Measurements from ENCODE around the gene ANAPC15.
"Not testable (repeated sequence)": the region's sequence is repeated elsewhere in the genome, so short reads cannot be mapped to it uniquely, and the experiment has no call there.

Gene ANAPC15

DNA sequence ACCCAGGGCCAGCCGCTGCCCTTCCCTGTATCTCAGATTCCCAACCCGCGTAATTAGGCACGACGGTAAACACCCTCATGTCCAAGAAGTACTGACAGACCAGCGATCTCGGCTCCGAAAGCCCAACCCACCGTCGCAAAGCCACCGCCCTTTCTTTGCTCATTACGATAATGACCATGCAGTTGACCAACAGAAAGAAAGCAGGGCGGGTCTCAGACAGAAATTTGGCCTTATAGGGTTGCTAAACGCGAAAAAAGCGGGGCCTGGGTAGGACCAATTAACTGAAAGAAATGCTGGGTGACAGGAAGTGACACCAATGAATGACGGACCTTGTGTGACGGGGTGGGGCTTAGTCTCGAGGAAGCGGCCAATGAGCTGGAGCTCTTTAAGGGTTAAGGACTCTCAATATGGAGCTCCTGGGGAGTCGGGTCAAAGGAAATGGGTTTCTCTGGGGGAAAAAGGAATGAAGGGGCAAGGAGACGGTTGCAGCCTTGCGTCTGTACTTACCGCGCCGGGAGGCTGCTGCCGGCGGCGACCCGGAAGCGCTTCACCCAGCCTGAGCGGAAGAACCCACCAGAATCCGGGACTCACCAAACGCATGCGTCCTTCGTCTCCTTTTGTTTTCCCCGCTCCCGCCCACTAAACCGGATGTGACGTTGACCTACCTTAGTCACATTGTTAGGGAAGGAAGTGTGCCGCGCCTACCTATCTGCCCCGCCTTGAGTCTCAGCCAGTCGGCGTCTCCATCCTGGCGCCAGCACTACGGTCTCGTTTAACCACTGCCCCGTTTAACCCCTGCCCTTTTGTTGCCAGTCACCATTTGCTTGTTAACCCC is at the start of gene ANAPC15:
Gene ANAPC15, minus strand, starts transcription at position 553 of the 835 bp plus-strand sequence. CDS start 1,419 bp downstream, outside the sequence.
- peak; percentile 100 for DNase-seq

DNA sequence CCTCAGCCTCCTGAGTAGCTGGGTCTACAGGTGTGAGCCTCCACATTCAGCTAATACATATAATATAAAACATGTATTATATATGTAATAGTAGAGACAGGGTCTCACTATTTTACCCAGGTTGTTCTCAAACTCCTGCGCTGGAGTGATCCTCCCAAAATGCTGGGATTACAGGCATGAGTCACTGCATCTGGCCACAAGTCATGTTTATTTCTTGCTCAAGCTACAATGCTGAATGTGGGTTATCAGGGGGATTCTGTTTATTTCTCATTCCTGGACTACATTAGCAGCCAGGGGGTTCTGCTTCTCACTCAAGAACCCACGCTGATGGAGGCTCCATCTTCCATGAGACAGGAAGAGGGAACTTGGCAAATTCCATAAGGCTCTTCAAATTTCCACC is 47.8 kb upstream of the ANAPC15 start:
- no peak for DNase-seq

DNA sequence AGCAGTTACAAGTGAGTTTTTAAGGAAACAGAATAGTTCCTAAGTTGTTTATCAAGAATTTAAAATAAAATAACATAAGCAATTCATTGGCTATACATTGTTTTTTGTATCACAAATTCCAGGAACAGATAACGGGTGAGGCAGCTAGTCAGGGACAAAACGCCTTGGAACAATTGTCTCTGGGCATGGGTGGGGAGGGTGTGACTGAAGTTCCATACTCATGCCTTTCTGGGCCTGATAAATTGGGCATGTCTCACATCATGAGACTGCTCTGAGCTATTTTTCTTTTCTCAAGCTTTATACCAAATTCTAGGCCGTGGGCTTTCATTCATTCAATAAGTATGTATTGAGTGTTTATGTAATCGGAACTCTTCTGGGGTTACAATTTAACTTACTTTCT is 44.6 kb upstream of the ANAPC15 start:
- DNase-seq, result no peak

DNA sequence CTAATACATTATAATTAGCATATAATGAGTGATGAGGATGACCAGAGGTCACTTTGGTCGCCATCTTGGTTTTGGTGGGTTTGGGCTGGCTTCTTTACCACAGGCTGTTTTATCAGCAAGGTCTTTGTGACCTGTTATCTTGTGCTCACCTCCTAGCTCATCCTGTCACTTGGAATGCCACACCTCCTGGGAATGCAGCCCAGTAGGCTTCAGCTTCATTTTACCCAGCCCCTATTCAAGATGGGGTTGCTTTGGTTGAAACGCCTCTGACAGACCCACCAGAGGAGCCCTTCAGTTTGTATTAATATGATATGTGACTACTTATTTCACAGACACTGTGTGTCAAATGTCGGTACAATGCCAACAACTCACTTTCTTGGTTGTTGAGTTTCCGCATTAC is 43.3 kb upstream of the ANAPC15 start:
- DNase-seq, result no peak

DNA sequence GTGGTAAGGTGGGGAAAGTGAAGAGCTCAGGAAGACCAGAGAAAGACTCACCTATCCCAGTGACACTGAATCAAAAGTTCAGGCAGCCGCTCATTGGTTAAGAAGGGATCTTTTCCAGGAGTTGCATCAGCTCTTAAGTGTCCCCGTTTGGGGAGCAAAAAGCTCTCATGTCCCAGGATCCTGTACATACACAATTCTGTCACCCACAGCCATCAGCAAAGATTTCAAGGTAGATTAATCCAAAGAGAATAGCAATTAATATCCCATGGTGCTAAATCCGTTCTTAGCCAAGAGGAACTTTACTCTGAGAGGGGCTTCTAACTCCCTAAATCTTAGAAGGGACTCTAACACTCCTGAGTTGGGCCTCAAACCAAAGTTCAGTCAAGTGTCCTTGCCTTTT is 42.3 kb upstream of the ANAPC15 start:
- no peak for DNase-seq

DNA sequence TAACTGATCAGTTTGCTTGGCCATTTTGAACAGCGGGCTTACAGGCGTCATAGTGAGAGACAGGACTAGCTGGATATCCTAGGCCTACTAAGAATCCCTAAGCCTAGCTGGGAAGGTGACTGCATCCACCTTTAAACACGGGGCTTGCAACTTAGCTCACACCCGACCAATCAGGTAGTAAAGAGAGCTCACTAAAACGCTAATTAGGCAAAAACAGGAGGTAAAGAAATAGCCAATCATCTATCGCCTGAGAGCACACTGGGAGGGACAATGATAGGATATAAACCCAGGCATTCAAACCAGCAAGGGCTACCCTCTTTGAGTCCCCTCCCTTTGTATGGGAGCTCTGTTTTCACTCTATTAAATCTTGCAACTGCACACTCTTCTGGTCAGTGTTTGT is 41.4 kb upstream of the ANAPC15 start:
- DNase-seq, result not testable (repeated sequence)

DNA sequence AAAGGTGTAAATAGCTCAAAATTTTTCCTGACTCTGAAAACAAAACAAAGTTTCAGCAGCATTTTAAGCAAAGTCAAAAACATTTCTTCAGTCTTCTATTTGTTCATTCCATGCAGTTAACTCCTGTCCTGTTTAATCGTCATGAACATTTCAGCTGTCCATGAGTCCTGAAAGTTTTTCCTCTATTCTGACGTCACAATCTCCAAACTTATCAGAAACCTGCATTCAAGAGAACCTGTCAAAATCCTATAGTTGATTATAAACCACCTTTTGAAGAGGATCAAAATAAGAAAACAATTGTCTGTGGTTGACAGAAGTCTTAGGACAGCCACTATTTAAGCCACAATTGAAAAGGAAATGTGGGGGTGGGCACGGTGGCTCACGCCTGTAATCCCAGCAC is 38.4 kb upstream of the ANAPC15 start:
- no peak for DNase-seq

DNA sequence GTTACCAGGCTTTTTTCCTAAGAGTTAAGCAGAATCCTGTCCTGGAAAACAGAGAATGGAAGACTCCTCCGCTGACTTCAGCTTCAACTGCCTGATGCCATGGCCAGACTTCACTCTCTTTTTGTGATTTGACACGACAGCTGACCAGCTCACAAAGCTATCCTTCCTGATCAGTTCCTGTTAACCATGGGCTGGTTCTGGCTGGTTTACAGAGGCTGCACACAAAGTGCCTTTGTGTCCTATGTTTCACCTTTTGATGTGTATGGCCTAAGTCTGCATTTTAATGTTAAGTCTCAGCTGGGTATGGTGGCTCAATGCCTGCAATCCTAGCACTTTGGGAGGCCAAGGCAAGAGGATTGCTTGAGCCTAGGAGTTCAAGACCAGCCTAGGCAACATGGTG is 34.1 kb upstream of the ANAPC15 start:
- no peak for DNase-seq

DNA sequence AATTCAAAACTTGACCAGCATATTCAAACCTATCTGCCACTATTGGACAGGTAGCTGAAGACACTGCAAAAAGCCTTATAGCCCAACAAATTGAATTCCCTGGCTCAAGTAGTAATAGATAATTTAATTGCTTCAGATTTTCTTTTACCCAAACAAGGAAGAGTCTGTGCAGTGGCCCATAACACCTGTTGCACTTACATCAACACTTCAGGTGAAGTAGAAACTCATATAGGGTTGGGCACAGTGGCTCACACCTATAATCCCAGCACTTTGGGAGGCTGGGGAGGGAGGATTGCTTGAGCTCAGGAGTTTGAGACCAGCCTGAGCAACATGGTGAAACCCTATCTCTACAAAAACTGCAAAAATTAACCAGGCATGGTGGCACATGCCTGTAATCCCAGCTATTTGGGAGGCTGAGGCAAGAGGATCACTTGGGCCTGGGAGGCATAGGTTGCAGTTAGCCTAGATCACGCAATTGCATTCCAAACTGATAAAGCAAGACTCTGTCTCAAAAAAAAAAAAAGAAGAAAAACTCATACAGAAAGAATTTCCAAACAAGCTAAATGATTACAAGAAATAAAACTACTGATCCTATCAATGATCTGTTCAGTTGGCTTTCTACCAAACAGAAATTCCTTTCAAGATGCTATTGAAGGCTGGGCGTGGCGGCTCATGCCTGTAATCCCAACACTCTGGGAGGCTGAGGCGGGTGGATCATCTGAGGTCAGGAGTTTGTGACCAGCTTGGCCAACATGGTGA is 32.5 kb upstream of the ANAPC15 start:
- DNase-seq, result peak; percentile 82

DNA sequence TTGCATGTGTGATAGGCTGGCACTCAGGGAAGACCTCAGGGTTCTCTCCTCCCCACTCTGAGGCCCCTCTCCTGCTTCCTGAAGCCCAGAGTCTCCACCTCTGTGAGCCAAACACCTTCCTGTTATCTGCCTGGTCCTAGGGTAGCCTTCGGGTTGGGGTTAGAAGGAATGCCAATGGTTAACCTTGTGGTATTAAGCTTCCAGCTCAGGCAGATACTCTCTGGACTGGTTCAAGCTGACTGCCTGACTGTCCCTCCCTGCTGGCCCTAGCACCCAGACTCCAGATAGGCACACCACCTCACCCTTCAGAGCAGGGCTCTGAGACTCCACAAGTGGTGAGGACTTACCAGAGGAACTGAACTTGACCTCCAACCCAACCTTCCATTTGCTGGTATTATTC is 30.0 kb upstream of the ANAPC15 start:
- DNase-seq, result not testable (repeated sequence)

DNA sequence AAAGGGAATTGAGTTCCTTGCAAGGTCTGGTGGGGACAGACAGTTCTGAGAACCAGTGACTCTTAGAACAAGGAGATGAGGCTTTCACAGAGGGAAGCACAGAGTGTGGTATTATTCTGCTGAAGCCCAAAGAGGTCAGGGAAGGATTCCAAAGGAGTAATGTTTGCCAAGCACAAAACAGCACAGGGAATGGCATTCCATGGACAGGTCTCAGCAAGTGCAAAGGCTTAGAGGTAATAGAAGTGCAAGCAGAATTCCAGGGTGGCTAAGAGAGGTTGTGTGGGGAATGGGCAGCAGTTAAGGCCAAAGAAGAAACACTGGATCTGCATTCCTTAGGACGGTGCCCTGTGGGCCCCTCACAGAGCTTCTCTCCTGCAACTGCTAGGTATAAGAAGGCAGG is 29.6 kb upstream of the ANAPC15 start:
- DNase-seq, result peak; percentile 42

DNA sequence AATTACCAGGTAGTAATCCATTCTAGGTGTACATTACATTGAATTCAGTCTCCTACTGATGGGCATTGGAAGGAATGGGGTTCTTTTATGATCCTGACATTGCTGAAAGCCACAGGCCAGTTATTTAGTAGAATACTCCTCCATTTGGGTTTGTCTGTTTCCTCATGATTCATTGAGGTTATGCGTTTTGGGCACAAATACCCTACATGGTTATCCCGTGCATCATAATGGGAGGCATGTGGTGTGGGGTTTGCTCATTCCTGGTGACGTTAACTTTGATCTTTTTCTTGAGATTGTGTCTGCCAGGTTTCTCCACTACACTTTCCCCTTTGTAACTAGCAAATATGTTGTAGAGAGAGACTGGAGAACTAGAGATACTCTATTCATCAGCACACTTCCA is 28.6 kb upstream of the ANAPC15 start:
- DNase-seq, result peak; percentile 92

DNA sequence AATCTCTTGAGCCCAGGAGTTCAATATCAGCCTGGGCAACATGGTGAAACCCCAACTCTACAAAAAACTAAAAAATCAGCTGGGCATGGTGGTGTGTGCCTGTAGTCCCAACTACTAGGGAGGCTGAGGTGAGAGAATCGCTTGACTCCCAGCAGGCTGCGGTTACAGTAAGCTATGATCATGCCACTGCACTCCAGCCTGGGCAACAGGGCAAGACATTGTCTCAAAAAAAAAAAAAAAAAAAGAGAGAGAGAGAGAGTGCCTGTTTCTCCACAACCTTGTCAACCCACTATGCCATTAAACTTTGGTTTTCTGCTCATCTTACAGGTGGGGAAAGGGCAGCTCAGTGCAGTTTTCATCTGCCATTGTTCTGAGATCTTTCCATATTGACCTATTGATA is 28.2 kb upstream of the ANAPC15 start:
- DNase-seq, result no peak

DNA sequence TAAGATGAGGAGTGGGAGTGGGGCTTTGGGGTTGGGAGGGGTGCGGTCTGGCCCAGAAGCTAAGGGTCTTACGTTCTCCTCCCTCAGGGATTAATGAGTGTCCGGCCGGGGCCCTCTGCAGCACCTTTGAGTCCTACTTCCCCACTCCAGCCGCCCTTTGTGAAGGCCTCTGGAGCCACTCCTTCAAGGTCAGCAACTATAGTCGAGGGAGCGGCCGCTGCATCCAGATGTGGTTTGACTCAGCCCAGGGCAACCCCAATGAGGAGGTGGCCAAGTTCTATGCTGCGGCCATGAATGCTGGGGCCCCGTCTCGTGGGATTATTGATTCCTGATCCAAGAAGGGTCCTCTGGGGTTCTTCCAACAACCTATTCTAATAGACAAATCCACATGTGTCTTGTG is 27.0 kb upstream of the ANAPC15 start:
- DNase-seq, result no peak

DNA sequence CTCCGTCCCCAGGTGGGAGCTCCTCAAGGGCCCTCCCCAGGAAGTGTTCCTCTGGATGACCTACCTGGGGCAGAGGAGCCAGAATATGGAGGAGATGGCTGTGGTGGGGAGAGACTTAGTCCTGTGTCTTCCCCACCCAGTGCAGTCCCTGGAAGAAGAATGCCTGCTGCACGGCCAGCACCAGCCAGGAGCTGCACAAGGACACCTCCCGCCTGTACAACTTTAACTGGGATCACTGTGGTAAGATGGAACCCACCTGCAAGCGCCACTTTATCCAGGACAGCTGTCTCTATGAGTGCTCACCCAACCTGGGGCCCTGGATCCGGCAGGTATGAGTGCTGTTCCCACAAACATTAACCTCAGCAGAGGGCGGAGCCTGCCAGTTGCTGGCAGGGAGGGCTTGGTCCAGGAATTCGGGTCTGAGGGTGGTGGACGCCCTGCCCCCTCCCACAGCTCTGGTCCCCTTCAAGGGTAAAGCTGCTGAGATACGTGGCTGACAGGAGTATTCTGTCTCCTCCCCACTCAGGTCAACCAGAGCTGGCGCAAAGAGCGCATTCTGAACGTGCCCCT is 26.4 kb upstream of the ANAPC15 start:
- no peak for DNase-seq

DNA sequence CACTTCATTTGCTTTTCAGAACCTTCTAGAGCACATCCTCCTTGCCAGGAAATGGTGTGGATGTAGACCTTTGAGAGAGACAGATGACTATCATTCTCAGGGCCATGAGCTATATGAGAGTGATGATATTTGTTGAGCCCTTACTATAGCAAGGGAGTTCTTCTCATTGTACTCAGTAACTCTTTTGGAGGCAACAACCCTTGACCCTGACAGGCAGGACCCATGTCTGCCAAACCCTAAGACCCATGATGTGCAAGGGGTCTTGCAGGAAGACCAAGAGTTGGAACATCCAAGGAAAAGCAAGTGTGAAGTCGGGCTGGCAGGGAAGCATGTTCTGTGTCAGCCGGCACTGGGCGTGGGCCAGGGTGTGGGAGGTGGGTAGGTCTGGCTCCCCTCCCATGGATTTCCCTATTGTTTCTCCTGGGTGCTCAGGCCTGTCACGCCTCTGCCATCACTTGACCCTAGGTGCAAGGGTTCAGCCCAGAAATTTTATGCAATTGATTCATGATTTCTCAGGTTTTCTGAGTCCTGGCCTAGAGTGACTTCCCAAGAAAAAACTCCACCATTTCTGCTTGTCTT is 24.3 kb upstream of the ANAPC15 start:
- no peak for DNase-seq

DNA sequence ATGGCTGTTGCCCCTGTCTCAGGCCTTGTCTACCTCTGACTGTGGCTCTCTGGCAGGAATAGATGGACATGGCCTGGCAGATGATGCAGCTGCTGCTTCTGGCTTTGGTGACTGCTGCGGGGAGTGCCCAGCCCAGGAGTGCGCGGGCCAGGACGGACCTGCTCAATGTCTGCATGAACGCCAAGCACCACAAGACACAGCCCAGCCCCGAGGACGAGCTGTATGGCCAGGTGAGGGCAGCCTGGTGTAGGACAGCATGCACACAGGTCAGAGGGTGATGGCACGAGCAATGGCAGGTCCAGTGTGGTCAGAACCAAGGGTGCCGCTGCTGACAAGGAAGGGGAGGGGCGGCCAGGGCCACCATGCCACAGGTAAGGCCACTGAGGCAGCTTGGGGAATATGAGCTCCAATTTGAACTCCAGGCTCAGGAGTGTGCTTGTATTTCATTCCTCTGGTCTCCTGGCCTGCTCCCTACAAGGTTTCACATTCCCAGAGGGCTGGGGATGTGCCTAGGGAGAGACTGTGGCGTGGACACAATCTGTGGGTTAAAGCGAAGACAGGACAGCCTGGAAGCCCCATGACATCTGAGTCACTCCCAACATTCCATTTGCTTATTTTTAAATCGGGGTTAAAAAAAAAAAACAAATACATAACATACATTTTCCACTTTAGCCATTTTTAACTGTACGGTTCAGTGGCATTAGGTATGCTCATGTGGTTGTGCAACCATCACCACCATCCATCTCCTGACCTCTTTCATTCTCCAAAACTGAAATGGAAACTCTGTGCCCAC is 23.6 kb upstream of the ANAPC15 start:
- no peak for DNase-seq

DNA sequence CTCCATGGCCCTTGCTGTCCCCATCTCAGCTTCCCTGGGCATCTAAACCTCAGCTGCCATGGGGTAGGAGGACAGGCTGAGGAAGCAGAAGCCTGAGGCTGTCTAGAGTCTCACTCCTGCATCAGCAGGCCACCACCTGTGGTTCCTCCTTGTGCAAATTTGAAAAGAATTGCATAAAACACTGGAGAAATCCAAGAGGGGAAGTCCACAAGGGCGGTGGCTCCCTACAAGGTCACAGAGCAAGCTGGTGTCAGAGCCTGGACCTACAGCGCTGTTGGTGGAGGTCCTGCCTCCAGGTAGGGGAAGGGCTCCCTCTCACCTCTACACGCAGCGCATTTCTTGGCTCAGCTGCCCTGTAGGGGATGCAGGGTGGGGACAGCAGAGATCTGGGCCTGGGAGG is 23.0 kb upstream of the ANAPC15 start, which contains the start of gene FOLR3:
Gene FOLR3, plus strand, starts transcription at position 253 of the 400 bp plus-strand sequence. CDS start 228 bp downstream, outside the sequence.
- DNase-seq, result not testable (repeated sequence)

DNA sequence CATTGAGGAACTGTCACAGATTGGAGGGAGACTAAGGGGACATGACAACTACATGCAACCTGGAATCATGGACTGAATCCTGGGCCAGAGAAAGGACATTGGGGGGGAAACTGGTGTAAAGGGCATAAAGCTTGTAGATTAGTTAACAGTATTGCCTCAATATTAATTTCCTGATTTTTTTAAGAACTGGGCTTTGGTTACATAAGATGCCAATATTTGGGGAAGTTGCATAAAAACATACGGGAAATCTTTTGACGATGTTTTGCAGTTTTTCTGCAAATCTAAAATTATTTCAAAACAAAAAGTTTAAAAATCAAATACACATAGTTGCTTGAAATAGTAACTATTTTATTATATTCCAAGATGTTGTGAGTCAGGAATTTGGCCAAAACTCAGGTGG is 20.2 kb upstream of the ANAPC15 start:
- no peak for DNase-seq

DNA sequence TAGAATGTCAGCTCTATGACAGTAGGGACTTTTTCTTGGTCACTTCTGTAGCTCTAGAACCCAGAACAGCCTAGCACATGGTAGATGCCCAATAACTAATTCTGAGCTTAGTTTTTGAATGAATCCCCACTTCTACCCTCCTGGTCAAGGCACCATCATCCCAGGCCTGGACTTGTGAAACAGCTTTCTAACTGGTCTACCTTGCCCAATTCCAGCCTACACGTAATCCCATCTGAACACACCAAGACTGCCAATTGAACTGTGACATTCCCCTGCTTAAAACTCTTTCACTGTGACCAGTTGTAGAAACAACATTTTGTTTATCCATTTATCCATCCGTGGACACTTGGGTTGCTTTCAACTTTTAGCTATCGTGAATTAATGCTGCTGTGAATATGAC is 16.9 kb upstream of the ANAPC15 start:
- DNase-seq, result no peak

DNA sequence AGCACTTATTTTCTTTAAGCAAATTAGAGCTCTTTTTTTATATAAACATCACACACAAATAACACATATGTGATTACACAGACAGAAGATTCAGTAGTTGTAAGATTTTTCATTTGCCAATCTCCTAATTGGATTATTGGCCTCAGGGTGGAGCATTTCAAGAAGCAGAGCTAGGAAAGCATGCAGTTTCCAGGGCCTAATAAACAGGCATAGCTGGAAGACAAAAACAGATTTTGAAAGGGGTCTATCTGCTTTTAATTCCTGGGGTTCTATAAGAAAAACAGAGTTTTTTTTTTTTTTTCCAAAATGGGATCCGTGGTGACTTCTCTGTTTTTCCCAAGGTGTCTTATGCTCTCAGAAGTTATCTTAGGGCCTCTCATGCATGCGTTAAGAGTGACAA is 15.4 kb upstream of the ANAPC15 start:
- no peak for DNase-seq

DNA sequence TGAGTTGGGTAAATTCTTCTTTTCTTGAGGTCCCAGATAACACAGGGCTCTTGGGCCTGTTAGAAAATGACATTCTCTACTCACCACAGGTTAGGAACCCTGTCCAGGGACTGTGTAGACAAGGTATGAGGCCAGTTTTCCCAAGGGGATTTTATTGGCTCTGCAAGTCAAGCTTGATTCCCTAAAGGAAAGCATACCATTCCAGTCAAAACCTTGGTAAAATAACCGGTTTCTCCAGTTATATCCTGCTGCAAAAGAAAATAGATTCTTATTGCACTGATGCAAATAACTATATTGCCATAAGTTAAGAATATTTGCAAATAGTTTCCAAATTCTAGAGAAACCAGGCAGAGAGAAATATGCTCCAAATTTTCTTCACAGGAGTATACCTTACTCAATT is 13.5 kb upstream of the ANAPC15 start:
- no peak for DNase-seq

DNA sequence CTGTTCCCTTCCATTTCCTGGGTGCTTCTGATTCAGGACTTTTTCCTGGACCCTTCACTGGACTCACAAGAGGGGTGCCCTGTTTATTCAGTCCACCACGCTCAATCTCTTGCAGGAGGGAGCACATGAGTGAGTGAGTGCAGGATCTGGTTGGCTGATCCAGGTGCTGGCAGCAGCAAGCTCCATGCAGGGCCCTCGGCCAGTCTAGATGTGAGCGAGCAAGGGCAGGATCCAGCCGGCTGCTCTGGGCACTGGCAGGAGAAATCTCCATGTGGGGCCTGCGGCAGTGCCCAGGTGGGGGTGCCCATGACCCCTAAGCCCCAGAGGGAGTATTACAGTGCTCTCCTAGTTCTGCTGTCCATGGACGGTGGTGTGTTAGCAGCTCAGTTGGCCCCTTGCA is 11.6 kb upstream of the ANAPC15 start:
- no peak for DNase-seq
